Posterior cingulate gyrus (tissue), 11 donors: ENCODE results near the gene C2orf49.

Source experiments
- DNase-seq, 10 donors: peaks; one replicate each; pipeline versions ENCODE4 v3.0.0 to v3.0.0-alpha.2; 2020 to 2021; ENCODE audit warnings: mixed read lengths in 3 of 10
- intact Hi-C: fragments of 100-400 bp; cut with DNase I; formaldehyde crosslinking; loops from one replicate; pipeline ENCODE4 v1.15.1; 2023

C2orf49 gene

GRCh38 chr2:105397953-105398335 is 60.6 kb downstream of the C2orf49 start:
- no peak for DNase-seq
- intact Hi-C loops: no loop called here

DNA sequence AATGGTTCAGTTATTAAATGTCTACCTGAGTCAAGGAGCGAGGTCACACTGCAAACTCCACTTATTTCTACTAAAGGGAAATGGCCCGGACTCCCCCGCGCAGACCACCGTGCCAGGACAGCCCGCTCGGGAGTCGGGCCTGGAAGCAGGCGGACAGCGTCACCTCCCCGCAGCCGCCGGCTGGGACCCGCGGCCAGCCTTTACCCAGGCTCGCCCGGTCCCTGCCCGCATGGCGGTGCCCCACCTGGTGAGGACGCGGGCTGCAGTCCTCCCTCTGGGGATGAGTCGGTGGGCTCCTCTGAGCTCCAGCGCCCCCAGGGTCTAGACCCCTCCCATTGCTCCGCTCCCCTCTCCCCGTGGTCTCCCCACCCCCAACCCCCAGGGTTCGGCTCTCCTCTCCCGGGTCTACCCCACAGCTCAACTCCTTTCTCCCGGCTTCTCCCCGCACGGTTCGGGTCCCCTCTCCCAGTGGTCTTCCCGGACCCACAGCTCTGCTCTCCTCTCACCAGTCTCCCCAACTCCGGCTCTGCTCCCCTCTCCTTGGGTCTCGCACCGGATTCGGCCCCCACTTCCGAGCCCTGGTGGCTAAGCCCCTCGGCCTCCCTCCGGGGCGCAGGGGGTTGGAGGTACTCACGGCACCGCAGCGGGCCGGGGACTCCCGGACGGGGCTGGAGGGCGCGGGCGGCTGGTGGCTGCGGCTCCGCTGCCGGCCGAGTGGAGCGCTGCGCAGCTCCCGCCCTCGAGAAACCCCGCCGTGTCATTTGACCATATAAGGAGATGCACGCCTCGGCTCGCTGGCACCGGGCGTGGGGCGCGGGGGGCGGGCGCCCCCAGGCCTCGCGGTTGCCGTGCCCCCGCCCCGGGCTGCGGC is 61.2 kb downstream of the C2orf49 start, which contains the start of gene FHL2:
Gene FHL2, minus strand, starts transcription at position 716 of the 871 bp plus-strand sequence. CDS start 12,535 bp downstream, outside the sequence.
- peak in 8 of 10 donors; percentile 39 to 94 (median 58) for DNase-seq
- intact Hi-C loops: no loop called here
